GM18873 (cell line): ENCODE data around the gene PARP1.

ENCODE experiments used
- ATAC-seq: cut with Tn5 transposase; IDR thresholded peaks from one replicate; pipeline ENCODE4 v1.9.1; 2021; ENCODE audit warnings: mild to moderate bottlenecking, moderate library complexity, moderate number of reproducible peaks; ENCODE audit not compliant: unreplicated experiment, low FRiP score

Gene PARP1

DNA sequence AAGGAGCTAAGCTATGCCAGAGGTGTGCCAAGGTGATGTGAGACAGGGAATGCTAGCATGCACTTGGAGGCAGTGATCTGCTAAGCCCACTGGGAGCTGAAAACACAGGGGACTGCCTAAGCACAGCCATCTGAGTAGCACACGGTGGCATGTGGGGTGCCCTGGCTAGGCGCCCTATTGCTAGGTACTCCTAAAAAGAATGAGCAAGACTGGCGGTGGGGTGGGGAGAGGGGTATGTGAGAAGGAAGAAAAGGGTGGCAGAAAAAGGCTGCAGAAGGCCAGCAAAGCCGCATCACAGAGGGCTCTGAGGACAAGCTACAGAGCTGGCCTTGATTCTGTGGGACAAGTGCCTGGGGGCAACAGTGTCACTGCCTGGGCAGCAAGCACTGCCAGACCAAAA lies 23.9 kb downstream of the PARP1 start:
- ATAC-seq = no peak

DNA sequence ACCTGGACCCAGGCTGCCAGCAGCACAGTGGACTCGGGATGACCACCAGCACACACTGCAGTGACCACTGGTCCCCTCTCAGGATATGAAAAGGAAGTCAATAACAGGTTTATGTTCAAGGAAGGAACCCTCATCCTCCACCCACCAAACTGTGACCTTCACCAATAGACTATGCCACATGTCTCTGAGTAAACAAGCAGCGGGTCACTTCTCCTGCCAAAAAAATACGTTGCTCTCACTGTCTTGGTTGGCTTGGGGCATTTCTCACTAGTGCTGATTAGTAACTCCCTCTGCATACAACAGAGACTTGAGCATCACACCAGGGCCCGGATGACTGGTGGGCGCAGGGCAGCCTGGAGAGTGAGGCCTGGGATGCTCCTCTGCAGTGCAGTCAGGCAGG lies 25.9 kb downstream of the PARP1 start:
- ATAC-seq = no peak

DNA sequence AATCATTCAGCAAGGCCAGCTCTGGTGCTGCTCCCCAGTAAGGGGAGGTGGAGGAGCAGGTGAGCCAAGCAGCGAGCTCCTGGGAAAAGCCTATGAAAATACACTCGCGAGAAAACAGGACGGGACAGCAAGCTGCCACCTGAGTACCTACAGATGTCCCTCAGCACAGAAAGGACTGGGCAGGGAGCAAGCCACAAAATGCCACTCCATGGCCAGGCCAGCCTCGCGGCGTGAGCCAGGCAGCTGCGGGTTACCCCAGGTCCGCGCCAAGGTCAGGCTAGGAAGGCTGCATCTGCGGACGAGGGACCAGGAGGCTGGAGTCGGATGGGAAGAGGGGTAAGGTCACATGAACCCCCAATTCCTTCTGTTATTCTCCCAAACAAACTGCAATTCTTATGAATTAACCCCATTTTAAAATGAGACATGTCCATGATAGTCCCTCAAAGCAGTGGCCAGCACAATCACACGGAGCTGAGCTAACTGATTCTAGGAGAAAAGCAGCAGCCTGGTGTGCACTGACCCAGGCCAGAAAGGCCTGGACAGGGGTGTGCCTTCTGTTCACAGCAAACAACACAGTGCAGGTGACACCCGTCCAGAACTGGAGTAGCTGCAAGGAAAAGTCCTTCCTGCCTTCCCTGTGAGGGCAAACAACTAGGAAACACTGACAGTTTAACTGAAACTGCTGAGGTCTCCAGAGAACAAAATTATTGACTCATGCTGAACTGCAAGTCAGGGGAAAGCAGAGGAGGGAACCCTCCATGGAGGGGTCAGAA lies 26.5 kb downstream of the PARP1 start:
- ATAC-seq = no peak

DNA sequence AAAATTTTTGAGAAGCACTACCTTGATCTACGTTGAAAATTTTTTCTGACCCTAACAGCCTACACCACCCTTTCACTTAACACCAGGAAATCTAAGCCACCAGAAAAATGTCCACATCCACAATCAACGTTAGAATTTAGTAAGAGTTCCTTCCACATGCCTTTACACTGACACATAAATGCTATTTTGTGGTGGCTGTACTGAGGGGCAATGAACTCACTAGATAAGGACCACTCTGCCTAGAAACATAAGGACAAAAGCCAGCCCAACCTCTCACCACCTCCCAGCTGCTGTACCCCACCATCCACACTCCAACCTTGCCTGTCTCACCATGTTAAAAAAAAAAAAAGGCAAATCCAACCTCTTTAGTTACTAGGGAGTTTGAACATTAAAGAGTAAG lies 29.8 kb downstream of the PARP1 start:
- no peak for ATAC-seq

DNA sequence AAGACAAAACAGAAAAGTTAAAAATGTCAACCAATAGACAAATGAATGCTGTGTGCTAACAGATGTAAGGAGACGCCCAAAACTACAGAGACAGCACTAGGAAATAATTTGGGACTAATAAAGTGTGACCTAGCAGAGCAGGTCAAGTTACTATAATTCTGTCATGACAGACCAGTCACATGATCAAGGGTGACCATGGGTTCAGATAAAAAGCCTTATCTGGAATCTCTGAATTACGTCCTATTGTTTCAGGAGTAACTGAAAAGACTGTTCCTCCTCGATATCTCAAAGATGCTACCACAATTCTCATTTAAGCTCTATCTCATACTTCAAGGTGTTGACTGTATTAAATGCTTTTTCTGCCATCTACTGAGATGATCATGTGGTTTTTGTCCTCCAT lies 31.6 kb downstream of the PARP1 start:
- no peak for ATAC-seq

DNA sequence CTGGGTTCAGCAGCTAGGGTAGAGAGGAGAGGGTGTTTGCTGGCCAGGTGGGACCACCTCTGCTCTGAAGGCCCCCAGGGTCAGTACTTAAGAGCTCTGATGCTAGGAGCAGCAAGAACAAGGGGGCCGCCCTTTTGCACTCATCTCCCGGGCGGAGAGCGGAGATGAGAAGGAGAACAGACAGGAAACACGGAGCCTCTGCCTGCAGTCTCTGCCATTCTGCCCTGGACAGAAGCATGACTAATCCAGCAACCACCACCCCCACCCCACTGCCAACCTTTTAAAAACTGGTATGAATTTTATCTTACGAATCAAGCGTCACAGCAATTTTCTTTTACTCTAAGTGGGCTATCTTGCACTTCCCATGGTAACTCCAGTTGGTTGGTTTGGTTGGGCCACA lies 34.5 kb downstream of the PARP1 start:
- no peak for ATAC-seq

DNA sequence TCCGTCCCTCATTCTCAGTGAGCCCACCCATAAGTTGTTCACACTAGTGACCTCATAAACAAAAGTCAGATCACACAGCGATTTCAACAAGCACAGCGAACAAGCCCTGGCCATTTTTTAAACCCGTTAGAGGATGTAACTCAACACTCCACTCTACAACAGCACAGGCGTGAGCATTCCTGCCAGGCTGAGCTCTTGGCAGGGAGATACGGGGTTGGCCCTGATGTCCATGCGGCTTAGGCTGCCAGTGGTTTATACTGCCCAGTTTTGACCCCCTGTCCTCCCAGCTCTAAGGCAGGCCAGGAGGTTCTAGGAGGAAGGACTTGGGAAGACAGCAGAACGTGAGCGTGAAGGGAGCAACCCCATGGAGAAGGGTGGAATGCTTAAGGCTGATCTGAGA lies 35.0 kb downstream of the PARP1 start:
- no peak for ATAC-seq

DNA sequence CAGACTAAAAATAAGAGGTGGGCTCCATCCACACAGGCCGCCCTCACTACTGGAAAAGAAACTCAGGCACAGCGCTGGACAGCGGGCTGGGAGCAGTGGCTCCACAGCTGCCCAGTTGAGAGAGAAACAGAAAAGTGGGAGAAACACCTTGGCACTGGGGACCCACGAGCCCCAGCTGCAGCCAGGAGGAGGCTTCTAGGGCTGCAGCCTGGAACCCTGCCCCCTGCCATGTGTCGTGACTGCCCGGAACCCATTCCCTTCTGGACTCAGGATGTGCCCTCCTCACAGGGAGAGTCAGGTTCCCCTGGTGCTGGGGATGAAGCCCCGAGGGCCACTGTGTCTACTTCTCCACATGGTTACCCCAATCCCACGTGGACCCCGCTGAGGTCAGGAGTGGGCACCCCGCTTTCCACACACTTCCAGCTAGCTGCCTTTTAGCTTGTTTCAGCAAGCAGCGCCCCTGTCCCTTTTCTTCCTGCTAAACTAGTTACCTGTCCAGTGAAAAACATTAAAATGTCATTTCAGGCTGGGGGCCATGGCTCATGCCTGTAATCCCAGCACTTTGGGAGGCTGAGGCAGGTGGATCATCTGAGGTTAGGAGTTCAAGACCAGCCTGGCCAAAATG lies 35.9 kb downstream of the PARP1 start:
- no peak for ATAC-seq

DNA sequence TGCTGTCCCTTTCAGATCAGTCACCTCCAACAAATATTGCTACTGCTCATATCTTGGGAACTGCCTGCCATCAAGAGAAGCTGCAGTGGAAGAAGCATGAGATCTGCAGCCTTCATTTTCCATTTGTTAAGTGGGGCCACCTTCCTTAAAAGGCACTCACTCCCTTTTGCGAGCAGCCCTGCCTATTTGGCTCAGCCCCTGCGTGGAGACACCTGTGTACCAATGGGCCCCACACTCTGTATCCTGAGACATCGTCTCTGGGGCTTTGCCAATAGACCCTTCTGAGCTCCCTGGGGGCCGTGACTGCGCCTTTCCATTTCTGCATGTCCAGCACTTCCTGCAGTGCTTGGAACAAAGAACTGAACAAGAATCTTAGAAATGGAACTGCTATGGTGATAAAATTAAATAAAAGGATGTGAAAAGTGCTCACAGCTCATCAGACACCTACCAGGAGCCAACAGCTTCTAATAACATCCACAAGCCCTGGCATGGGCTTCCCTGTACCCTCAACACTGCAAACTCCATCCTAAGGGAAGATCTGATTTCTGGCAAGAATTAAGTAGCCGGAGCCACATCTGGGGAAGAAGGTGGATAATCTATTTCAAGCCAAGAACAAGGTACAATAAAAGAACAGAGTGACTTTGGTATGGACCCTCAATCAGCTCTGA lies 36.7 kb downstream of the PARP1 start:
- ATAC-seq = no peak

DNA sequence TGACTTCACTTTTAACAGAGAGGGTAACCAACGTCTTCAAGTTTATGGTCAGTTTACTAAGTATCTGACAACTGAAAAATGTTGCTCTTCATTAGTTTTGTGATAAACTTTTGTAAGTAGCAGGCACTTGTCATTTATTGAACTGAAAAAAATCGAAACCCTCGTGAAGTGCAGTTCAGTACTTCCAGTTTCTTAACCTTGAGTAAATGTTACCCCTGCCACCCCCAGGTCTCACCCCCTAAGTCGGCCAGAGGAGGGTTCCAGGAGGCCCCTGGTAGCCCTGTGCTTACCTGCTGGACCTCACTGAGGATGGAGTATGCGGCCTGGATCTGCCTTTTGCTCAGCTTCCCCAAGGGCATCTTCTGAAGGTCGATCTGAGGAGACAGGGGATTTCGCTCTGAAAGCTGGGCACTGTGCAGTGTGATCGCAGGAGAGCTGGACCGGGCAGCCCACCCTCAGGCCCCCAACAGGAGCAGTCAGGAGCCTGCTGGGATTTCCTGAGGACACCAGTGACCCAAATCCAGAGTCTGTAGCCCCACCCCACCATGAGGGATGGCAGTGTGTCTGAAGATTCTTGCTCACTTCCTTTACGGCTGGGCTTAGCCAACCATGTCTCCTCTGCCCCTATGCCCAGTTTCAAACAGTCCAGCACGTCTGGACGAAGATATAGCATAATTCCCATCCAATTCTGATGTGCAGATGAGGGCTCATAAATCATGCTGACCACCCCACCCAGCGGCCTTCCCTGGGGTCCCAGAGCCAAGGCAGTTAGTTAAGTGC lies 37.6 kb downstream of the PARP1 start:
- ATAC-seq = peak; percentile 65

DNA sequence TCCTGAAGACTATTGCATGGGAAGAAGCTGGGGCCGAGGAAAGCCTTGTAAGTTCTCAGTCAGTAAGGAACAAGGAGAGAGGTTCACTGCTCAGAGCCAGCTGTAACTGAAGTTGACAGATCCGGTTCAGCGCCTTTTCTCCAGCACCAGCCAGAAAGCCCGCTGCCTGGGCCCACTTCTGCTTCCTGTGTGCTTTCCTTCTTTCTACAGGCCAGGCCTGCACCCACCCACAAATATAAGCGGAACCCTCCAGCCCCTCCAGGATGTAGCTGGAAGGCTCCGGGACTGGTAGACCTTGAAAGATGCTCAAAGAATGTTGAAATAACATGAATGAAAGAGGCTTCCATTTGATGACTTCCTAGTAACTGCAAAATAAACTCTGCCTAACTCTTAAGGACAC lies 38.8 kb downstream of the PARP1 start:
- ATAC-seq = no peak

DNA sequence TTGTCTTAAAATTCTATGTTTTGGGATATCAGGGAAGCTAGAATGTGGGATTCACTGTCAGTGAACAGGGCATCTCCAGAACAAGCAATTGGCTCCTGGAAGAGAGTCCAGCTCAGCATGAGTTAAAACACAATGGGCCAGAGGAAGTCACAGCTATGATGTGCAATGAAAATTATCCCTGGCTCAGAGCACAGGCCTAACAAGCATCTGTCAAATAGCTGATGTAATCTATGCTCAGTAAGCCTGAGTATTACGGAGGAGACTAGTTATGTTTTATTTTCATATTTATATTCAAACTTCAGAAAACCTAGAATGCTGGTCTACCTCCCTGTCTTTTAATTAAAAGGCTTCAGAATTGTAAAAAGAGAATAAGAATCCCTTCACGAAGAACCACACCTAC lies 41.6 kb downstream of the PARP1 start:
- no peak for ATAC-seq

DNA sequence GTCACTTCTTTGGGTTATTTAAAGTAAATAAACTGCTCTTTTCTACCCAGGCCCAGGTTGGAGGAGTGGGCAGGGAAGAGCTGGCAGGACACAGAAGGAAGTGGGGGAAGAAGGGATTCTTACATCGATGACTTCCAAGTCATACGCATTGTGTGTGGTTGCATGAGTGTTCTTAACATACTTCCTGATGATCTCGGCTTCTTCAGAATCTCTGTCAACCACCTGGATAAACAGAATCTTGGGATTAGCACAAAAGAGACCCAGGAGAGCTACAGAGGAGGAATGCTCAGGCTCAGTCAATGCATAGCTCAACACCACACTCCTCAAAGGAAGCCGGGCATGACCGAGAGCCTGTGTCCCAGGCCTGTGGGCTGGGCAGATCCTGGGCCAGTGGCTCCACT lies 42.1 kb downstream of the PARP1 start:
- no peak for ATAC-seq

DNA sequence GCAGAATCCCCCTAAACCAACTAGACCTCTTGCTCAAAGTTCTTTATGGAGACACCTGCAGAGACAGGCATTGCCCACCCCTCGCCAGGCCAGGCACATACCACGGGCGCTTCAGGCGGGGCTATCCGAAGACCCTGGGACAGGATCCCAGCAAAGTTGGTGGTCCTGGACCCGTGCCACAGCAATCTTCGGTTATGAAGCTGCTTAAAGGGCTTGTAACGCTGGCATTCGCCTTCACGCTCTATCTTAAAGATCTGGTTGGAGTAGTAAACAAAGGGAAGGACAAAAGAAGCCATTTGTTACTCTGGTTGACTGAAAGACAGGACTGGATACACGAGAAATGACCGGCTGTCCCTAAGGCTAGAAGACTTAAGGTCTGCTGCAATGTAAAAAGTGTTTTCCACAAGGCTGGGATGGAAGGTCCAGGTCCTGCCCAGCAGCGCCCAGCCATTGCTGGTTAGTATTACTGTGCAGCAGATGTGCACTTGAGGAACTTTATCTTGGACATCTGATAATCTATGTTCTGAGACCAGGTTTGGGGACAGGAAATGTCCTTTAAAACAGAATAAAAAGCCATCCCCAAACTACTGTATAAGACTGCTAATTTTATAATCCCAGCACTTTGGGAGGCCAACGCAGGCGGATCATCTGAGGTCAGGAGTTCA lies 42.9 kb downstream of the PARP1 start:
- no peak for ATAC-seq

DNA sequence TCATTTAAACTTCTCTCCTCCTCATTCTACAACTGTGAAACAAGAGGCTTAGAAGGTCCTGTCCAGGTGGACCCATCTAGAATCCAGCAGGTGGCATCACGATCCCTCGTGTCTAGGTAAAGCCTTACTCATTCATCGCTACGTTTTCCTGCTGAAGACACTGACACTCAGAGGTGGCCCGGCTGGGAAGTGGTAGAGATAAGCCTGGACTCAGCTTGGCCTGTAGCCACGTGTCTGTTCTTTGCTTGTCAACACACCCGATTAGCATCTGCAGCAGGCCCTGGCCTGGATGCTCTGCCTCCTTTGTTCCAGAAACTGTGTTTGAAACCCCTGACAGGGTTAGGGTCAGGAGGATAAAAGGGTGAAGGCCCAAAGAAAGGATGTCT lies 43.4 kb downstream of the PARP1 start:
- no peak for ATAC-seq

DNA sequence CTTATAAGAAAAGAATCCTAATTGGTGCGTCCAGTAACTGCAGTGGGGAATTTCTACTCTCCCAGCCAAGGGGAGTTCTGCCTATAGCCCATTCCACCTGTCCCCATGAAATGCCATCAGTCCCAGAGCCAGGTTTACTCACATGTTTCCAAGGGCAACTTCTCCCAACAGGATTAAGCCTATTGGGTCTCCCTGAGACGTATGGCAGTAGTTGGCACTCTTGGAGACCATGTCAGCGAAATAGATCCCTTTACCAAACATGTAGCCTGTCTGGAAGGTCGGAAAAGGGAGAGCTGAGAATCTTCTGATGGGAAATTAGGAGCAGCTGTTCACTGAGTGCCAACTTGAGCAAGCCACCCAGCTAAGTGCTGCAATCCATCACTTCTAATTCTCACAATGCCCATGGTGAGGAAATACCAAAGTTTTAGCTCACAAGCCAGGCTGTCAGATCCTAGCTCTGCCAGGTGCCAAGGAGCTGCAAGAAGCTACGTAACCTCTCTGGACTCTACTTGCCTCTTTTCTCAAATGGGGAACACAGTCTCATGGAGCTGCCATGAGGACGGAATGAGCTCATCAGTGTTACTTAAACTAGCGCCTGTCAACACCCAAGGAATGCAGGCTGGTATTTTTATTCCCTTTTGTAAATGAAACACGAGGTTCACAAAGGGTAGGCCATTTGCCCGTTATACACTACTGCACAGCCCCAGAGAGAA lies 43.9 kb downstream of the PARP1 start:
- no peak for ATAC-seq

DNA sequence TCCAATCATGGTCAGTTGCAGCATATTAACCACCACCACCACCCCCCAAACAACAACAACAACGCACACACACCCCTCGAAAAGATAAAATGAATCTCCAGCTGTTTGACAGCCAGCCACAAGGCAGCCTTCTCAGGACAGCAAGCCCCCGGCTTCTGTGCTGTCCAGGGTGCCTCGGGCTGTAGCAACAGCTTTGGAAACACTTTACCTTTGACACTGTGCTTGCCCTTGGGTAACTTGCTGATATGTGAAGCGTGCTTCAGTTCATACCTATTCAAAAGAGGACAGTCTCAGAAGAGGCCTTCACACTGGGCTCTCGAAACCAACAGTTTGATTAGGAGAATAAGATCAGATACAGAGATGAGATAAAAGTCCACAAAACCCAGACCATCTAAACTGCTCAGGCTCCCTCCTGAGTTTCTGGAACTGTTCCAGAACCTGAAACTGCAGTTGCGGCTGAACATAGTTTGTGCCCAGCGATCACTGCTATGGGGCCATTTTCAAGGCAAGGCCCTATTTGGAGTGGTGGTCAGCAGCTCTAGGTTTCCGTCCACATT lies 44.9 kb downstream of the PARP1 start:
- ATAC-seq = no peak

DNA sequence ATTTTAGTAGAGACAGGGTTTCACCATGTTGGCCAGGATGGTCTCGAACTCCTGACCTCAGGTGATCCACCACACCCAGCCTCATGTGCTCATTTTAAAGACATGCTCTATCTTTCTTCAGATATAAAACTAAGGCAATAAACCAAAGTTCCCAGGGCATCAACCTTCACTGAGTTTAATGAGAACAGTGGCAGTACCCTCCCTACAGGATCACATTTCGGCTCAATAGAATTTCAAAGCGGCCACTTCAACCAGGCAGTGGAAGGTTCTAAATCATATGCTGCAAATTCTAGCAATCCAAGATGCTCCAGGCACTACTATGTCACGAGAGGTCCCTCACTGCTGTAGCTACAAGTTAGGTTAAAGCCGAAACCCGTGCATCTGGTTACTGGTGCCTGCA lies 45.5 kb downstream of the PARP1 start:
- no peak for ATAC-seq

DNA sequence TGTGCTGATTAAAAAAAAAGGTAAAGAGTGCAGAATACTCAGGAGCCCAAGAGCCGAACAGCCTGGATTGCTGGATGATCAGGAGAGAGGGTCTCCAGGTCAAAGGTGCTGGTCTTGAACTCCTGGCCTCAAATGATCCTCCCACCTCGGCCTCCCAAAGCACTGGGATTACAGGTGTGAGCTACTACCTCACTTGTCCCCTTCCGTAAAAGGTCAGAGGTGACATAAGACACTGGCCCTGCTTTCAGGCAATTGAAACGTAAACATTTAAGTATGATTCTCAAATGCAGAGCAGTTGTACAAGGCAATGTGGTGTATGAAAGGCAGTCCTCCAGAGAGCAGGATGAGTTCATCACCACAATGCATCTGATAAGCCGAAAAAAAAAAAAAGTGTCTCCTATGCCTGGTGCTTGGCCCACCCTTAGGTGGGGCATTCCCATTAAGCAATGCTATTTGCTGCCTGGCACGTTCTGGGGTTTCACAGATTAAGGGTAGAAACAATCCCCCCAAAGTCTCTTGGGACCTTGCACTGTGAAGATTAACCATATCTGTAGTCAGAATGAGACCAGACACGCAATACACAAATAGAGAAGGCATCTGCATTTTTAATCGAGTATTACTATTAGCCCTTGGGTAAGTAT lies 47.7 kb downstream of the PARP1 start:
- peak; percentile 84 for ATAC-seq
